SK-N-SH (cell line): Measurements from ENCODE around the gene KNOP1. TPM values are rescaled to one million over a fixed set of nuclear protein-coding genes. Genes with fewer than 3 reads are reported as not detected.

Experiments
- CTCF ChIA-PET: fragments of 300-600, 350-600 bp; formaldehyde crosslinking; extraction: SDS; loops from one replicate; lab custom pipeline; 2021; lab: Yijun Ruan, JAX
- POLR2A ChIA-PET: fragments of 350-600 bp; sonication (Branson Sonifier 250); formaldehyde crosslinking; extraction: SDS; loops from one replicate; lab custom pipeline; 2020; ENCODE audit warnings: antibody characterized with exemption, inconsistent platforms; lab: Yijun Ruan, JAX
- DNase-seq: peaks from one replicate; pipeline ENCODE4 v3.0.0; 2012
- H2AFZ ChIP-seq: fragments of 200-600 bp; sonication (generic); 2 replicates; pipeline ENCODE4 v1.8.1; 2016; ENCODE audit warnings: antibody characterized with exemption, mild to moderate bottlenecking, low read depth
- H3F3A ChIP-seq: fragments of 200-600 bp; sonication (generic); replicated peaks from 2 replicates; pipeline ENCODE3; 2016; ENCODE audit warnings: antibody characterized with exemption, mild to moderate bottlenecking; ENCODE audit not compliant: insufficient read depth
- H3K27ac ChIP-seq, 2 experiments: fragments of 200-500 bp in 1 of 2; fragments of 200-600 bp in 1 of 2; sonication (Bioruptor generic) in 1 of 2; sonication (generic), shearing (Covaris generic) in 1 of 2; 2 replicates each; pipeline versions ENCODE4 v1.5.1 to v1.6.1; 2014 to 2016; ENCODE audit warnings: low read depth in 2 of 2, inconsistent platforms in 1 of 2, low read length in 1 of 2, mild to moderate bottlenecking in 1 of 2, mixed read lengths in 1 of 2
- H3K27me3 ChIP-seq: fragments of 200-600 bp; sonication (generic), shearing (Covaris generic); 2 replicates; pipeline ENCODE4 v1.6.1; 2016; ENCODE audit warnings: mixed run types; ENCODE audit not compliant: insufficient read depth
- H3K36me3 ChIP-seq, 2 experiments: fragments of 200-500 bp in 1 of 2; fragments of 200-600 bp in 1 of 2; sonication (Bioruptor generic) in 1 of 2; sonication (generic) in 1 of 2; replicated peaks in 1 of 2; 2 replicates each; pipeline versions ENCODE3 to v1.5.1; 2014 to 2016; ENCODE audit warnings: low read length in 1 of 2, mild to moderate bottlenecking in 1 of 2; ENCODE audit not compliant: insufficient read depth in 2 of 2, control insufficient read depth in 1 of 2
- H3K4me1 ChIP-seq, 2 experiments: fragments of 200-500 bp in 1 of 2; fragments of 200-600 bp in 1 of 2; sonication (Bioruptor generic) in 1 of 2; sonication (generic), shearing (Covaris generic) in 1 of 2; 2 replicates each; pipeline versions ENCODE4 v1.5.1 to v1.6.1; 2014 to 2016; ENCODE audit warnings: low read depth in 1 of 2, low read length in 1 of 2, mixed run types in 1 of 2; ENCODE audit not compliant: insufficient read depth in 2 of 2, control insufficient read depth in 1 of 2
- H3K4me2 ChIP-seq: fragments of 200-600 bp; sonication (generic), shearing (Covaris generic); 2 replicates; pipeline ENCODE4 v1.6.1; 2017; ENCODE audit warnings: mixed run types
- H3K4me3 ChIP-seq, 2 experiments: fragments of 200-500 bp in 1 of 2; fragments of 200-600 bp in 1 of 2; sonication (Bioruptor generic) in 1 of 2; sonication (generic), shearing (Covaris generic) in 1 of 2; 2 replicates each; pipeline versions ENCODE4 v1.5.1 to v1.8.1; 2014 to 2016; ENCODE audit warnings: low read depth in 2 of 2, inconsistent platforms in 1 of 2, low read length in 1 of 2, mild to moderate bottlenecking in 1 of 2, mixed read lengths in 1 of 2, moderate library complexity in 1 of 2
- H3K79me2 ChIP-seq: fragments of 200-600 bp; sonication (generic); 2 replicates; pipeline ENCODE4 v1.8.1; 2017; ENCODE audit warnings: mild to moderate bottlenecking; ENCODE audit not compliant: insufficient read depth
- H3K9ac ChIP-seq: fragments of 200-600 bp; sonication (generic); 2 replicates; pipeline ENCODE4 v1.6.1; 2017; ENCODE audit warnings: mixed run types
- H3K9me2 ChIP-seq: fragments of 200-600 bp; sonication (generic); 2 replicates; pipeline ENCODE4 v1.6.1; 2017; ENCODE audit warnings: mixed run types
- H3K9me3 ChIP-seq: fragments of 200-600 bp; sonication (generic); 2 replicates; pipeline ENCODE4 v1.6.1; 2017; ENCODE audit warnings: mixed run types, mild to moderate bottlenecking, moderate library complexity
- H4K20me1 ChIP-seq: fragments of 200-600 bp; sonication (generic); 2 replicates; pipeline ENCODE4 v1.6.1; 2017; ENCODE audit warnings: mild to moderate bottlenecking, mixed run types; ENCODE audit not compliant: insufficient read depth
- ELF1 ChIP-seq: IDR thresholded peaks from 2 replicates; pipeline ENCODE4 v1.4.0; 2012
- FOXJ3 ChIP-seq: sonication (generic); formaldehyde crosslinking; IDR thresholded peaks from 2 replicates; pipeline ENCODE4 v1.5.1; 2020; ENCODE audit warnings: mild to moderate bottlenecking, missing genetic modification reagents
- NFIC ChIP-seq: IDR thresholded peaks from 2 replicates; pipeline ENCODE4 v1.4.0; 2012; ENCODE audit warnings: borderline replicate concordance
- RFX5 ChIP-seq: IDR thresholded peaks from 2 replicates; pipeline ENCODE4 v1.6.1; 2012; ENCODE audit warnings: mild to moderate bottlenecking, improper control_type of control experiment, low read length
- TAF1 ChIP-seq: IDR thresholded peaks from 2 replicates; pipeline ENCODE4 v1.6.1; 2012; ENCODE audit warnings: low read depth, mild to moderate bottlenecking, low read length, moderate library complexity, borderline replicate concordance
- TCF12 ChIP-seq: IDR thresholded peaks from 2 replicates; pipeline ENCODE4 v1.4.0; 2012
- TEAD4 ChIP-seq: IDR thresholded peaks from 2 replicates; pipeline ENCODE4 v1.4.0; 2012; ENCODE audit warnings: mild to moderate bottlenecking, borderline replicate concordance; ENCODE audit not compliant: insufficient read depth
- ZBTB33 ChIP-seq: IDR thresholded peaks from 2 replicates; pipeline ENCODE4 v1.4.0; 2012; ENCODE audit warnings: low read depth, borderline replicate concordance
- WGBS: methylation state at CpG from one replicate; pipeline ENCODE4 v1.1.6; 2017; ENCODE audit warnings: low lambda C conversion rate; 5-methylcytosine and 5-hydroxymethylcytosine counted together
- polyA plus RNA-seq, 3 experiments: library from polyadenylated mRNA; depleted of rRNA; stranded (reverse); fragments of >200 nt; gene quantifications; 2 replicates each; pipeline ENCODE4 v1.2.3, GENCODE V29; 2012
- TF ChIP-seq, protein P1 (sequence below): fragments of 200-600 bp; sonication (generic); IDR thresholded peaks from 2 replicates; pipeline ENCODE4 v1.6.1; 2017; ENCODE audit warnings: antibody characterized with exemption, mild to moderate bottlenecking, moderate library complexity
- TF ChIP-seq, protein P2 (sequence below): IDR thresholded peaks from 2 replicates; pipeline ENCODE4 v1.4.0; 2012; ENCODE audit warnings: low read depth, borderline replicate concordance

The KNOP1 gene
- polyA plus RNA-seq, 1 of the 3 experiments (the other 2 are of a cell fraction) = 13.2 TPM

DNA sequence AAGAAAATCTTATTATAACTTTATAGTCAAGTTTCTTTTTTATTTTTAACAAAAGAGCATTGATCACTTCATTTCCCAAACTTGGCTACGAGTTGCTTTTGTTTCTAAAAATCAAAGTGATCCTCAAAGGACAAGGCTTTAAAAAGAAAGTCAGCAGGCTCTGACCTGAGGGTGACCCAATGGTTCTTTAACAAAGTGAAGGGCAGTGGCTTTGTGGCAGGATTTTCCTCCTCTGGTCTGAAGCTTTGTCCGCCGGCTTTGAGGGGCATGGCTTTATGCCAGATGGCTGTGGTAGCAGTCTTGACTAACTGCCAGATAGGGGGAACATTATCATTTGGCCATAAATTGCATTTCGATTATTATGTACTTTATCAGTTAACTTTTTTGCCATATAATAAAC, 28.5 kb upstream of the KNOP1 start:
- peak; percentile 14 for DNase-seq
- Histone ChIP-seq H3K9me2 (no peaks in the 10 kb centered on the region), H3K27me3 (no peaks in the 10 kb centered on the region), H2AFZ (no peak overlapping the region), H3K9ac (no peak overlapping the region), H3K4me1 (peaks cover 0 to 14% of the 10 kb centered on the region in 2 experiments; a peak in 2 of 4 replicates), H3K4me2 (no peak overlapping the region), H3F3A (no peaks in the 10 kb centered on the region), H3K9me3 (no peaks in the 10 kb centered on the region), H3K36me3 (no peaks in the 10 kb centered on the region), H3K27ac (no peak overlapping the region), H3K79me2 (no peaks in the 10 kb centered on the region), H3K4me3 (no peak overlapping the region), H4K20me1 (no peaks in the 10 kb centered on the region)
- POLR2A ChIA-PET = no interaction called here
- WGBS = 73% methylated on average over 4 of the region's 4 CpGs
- CTCF ChIA-PET = no interaction called here
- TF ChIP-seq FOXJ3 (CRISPR knock-in tag) = no peak
- peak; percentile 15; the same call in 1 of the 2 replicates for TF ChIP-seq NFIC

DNA sequence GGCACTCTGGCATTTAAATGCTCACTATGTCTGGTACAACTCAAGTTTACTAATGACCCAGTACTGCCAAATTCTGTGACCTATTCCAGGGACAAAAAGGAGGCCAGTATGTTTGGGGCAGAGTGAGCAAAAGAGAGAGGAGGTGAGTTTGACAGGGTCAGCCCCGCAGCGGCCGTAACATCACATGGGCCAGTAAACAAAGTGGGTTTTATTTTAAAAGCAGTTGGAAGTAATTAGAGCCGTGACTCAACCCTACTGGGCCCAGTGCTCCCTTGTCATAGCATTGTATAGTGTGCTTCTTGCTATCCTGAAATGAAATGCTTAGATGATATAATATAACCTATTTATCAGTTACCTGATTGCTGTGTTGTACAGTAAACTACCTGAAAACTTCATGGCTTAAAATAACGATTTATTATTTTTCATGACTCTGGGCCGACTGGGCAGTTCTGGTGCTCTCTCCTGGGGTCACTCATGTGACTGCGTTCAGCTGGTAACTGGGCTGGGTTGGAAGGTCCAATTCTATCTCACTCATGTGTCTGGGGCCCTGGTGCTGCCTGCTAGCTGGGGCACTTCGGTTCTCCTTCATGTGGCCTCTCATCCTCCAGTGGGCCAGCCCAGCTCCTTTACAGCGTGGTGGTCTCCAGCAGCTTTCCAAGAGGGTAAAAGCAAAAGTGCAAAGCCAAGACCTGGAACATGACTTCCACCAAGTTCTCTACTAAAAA, 27.4 kb upstream of the KNOP1 start:
- CTCF ChIA-PET = no interaction called here

More for the DNA sequence above, 27.4 kb upstream of the KNOP1 start:
- Histone ChIP-seq H3K79me2 (no peaks in the 10 kb centered on the region), H3K4me1 (peaks cover 0 to 14% of the 10 kb centered on the region in 2 experiments; a peak in 2 of 4 replicates), H3K4me2 (no peak overlapping the region), H3K36me3 (no peaks in the 10 kb centered on the region), H3K9me2 (no peaks in the 10 kb centered on the region), H3F3A (no peaks in the 10 kb centered on the region), H3K27ac (no peak overlapping the region), H2AFZ (no peak overlapping the region), H3K9ac (no peak overlapping the region), H4K20me1 (no peaks in the 10 kb centered on the region), H3K27me3 (no peaks in the 10 kb centered on the region), H3K4me3 (no peak overlapping the region), H3K9me3 (no peaks in the 10 kb centered on the region)
- WGBS = 81% methylated on average over 9 of the region's 9 CpGs
- POLR2A ChIA-PET = no interaction called here
- TF ChIP-seq TAF1 (no peak), ZBTB33 (no peak), TCF12 (peak; percentile 26; the same call in 1 of the 2 replicates), RFX5 (no peak), TEAD4 (no peak), FOXJ3 (CRISPR knock-in tag) (no peak), ELF1 (no peak)
- TF ChIP-seq, protein P1, sequence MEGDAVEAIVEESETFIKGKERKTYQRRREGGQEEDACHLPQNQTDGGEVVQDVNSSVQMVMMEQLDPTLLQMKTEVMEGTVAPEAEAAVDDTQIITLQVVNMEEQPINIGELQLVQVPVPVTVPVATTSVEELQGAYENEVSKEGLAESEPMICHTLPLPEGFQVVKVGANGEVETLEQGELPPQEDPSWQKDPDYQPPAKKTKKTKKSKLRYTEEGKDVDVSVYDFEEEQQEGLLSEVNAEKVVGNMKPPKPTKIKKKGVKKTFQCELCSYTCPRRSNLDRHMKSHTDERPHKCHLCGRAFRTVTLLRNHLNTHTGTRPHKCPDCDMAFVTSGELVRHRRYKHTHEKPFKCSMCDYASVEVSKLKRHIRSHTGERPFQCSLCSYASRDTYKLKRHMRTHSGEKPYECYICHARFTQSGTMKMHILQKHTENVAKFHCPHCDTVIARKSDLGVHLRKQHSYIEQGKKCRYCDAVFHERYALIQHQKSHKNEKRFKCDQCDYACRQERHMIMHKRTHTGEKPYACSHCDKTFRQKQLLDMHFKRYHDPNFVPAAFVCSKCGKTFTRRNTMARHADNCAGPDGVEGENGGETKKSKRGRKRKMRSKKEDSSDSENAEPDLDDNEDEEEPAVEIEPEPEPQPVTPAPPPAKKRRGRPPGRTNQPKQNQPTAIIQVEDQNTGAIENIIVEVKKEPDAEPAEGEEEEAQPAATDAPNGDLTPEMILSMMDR = no peak
- TF ChIP-seq, protein P2, sequence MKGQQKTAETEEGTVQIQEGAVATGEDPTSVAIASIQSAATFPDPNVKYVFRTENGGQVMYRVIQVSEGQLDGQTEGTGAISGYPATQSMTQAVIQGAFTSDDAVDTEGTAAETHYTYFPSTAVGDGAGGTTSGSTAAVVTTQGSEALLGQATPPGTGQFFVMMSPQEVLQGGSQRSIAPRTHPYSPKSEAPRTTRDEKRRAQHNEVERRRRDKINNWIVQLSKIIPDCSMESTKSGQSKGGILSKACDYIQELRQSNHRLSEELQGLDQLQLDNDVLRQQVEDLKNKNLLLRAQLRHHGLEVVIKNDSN = no peak
- DNase-seq = no peak
